SK-N-SH treated with all-trans-retinoic acid at 6 μM for 48 hours (cell line): ENCODE measurements around the gene KCNH3.

Experiments used
- CREB5 ChIP-seq: fragments of 250-450 bp; sonication (Bioruptor Pico); IDR thresholded peaks from 2 replicates; pipeline ENCODE4 v1.5.1; 2020; ENCODE audit warnings: low read depth, mild to moderate bottlenecking, moderate library complexity
- ISL1 ChIP-seq: fragments of 250-450 bp; sonication (Bioruptor Pico); IDR thresholded peaks from 2 replicates; pipeline ENCODE4 v2.1.2; 2022; ENCODE audit warnings: mild to moderate bottlenecking, moderate library complexity

- TF ChIP-seq ISL1 (CRISPR knock-in tag) (no peak), CREB5 (CRISPR knock-in tag) (no peak)
Observed at GRCh38 chr12:49582201-49582600, 43.4 kb downstream of the KCNH3 start.
